ENCODE measurements around the gene DNAJB8.

- TF ChIP-seq POLR2A (IDR thresholded peaks at IDR 0.05): no peak
- no peak for TF ChIP-seq CTCF (IDR thresholded peaks at IDR 0.05)
Observed at GRCh38 chr3:128473737-128474136, 7.0 kb upstream of the DNAJB8 start.
